Medulla oblongata (tissue), 1 donor: ENCODE data around the gene SELE.

Experiments used
- DNase-seq: peaks from one replicate; pipeline ENCODE4 v3.0.0-alpha.2; 2015; ENCODE audit errors: extremely low spot score

Gene SELE, protein sequence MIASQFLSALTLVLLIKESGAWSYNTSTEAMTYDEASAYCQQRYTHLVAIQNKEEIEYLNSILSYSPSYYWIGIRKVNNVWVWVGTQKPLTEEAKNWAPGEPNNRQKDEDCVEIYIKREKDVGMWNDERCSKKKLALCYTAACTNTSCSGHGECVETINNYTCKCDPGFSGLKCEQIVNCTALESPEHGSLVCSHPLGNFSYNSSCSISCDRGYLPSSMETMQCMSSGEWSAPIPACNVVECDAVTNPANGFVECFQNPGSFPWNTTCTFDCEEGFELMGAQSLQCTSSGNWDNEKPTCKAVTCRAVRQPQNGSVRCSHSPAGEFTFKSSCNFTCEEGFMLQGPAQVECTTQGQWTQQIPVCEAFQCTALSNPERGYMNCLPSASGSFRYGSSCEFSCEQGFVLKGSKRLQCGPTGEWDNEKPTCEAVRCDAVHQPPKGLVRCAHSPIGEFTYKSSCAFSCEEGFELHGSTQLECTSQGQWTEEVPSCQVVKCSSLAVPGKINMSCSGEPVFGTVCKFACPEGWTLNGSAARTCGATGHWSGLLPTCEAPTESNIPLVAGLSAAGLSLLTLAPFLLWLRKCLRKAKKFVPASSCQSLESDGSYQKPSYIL

DNA sequence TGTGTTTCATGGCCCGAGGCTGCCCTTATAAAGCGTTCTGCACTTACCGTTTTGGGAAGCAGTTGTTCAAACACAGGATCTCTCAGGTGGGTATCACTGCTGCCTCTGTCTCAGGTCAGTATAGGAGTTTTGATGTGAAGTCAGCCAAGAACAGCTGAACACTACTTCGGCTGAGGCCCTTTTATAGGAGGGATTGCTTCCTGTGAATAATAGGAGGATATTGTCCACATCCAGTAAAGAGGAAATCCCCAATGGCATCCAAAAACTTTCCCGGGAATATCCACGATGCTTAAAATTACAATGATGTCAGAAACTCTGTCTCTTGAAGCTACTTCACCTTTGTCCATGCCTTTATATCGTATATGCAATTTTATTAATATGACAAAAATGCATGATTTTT lies at the start of gene SELE:
Gene SELE (minus strand): TSS at position 156 of the 400 bp plus-strand sequence. CDS start 467 bp downstream, outside the sequence.
- no peak for DNase-seq

DNA sequence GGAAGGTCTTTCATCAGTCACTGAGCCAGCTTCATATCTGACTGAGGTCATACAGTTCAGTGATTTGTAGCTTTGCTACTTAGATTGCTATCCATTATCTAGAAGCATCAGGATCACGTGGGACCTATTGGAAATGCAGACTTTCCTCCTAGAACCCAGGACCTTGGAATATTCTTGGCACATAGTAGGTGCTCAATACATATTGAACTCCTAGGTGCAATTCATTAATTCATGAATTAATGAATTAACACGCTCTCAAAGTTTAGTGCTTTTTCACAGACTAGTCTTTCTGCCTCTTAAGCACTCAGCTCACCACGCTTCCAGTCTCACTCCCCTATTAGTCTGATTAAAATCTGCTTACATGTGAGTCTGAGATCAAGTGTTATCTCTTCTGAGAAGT lies 48.7 kb upstream of the SELE start:
- DNase-seq: no peak

DNA sequence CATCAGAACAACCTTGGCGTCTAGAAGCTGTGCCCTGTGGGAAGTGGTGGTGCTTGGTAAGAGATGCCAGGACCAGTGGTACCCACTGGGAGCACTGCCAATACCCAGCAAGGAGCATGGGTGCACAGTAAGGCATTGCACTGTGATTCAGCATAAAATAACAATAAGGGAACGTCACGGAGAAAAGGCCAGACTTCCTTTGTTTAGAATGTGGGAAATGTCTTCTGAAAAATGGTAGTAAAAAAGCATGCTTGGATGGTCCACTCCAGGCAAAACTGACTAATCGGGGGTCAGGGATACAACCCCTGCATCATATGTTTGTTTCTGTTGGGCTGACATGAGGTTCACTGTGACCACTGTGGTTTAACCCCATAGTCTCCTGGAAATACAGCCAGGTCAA lies 46.1 kb upstream of the SELE start:
- DNase-seq: no peak

DNA sequence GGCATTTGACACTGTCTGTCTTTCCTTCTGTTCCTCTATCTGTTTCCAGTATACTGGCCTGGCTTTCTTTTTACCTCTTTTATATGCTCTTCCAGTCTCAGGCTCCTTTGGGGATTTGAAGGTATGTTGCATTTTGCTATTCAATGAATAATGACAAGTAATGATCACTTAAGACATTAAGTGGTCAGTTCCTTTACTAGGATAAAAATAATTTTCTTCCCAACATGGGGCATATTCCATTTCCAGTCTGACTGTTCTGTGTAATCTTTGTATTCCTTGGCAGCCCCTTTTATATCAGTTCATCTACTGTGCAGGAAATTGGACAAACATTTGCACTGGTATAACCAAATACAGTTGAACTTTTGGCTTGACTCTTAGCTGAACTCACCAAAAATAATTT lies 45.3 kb upstream of the SELE start:
- DNase-seq: no peak

DNA sequence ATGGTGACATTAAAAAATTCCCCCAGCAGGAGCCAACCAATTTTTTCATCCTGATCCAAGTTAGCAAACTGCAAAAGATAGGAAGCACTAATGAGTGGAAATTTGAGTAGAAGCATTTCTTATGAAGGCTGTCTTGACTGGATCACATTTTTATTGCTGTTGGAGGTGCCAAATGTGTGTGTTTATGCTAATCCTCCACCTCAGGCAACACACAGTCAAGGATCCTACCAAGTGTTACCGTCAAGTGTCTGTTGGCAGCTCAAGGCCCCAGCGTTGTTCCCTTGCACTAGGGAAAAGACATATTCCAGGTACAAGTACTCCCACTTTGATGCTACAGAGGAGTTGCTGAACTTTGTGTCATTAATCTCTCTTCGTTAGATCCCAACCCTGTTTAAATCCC lies 42.6 kb upstream of the SELE start:
- no peak for DNase-seq

DNA sequence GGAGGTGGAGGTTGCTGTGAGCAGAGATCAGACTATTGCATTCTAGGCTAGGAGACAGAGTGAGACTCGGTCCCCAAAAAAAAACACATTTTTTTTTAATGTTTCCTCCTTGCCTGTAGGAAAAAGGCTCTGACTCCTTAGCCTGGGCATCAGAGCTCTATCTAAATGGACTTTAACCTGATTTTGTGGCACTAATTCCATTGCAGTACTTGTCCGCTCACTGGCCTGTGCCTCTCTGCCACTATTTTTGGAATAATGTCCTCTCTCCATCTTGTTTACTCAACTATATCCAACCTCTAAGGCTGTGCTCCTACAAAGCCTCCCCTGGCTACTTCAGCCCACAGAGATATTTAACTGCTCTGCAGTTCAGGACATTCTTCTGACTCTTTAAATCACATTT lies 34.3 kb upstream of the SELE start:
- DNase-seq: no peak

DNA sequence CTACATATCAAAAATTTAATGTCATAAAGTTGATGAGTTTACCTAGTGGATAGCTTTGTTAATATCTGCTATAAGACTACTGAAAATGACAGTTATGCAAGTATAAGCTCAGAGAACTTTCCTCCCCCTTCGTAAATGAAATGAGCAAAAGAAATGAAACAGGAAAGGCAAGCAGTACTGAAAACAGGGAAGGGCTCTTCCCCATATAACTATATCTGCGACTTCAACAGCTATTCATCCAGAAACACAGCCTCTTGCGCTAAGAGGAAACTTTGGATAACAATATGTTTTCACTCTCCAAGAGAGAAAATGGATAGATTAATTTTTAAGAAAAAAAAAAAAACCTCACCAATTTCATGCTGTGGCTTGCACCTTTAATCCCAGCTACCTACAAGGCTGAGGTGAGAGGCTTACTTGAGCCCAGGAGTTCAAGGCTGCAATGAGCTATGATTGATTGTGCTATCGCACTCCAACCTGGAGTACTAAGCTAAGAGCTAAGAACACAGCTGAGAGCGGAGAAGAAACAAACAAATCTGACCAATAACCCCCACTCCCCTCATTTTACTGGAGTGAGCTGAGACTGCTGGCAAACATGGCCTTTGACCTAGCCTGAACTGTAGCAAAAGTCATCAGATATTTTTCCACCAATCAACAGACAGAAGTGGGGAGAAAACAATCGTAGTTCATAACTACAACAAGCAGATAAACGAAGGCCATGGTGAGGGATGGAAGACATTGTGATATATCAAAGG lies 31.9 kb upstream of the SELE start:
- no peak for DNase-seq

DNA sequence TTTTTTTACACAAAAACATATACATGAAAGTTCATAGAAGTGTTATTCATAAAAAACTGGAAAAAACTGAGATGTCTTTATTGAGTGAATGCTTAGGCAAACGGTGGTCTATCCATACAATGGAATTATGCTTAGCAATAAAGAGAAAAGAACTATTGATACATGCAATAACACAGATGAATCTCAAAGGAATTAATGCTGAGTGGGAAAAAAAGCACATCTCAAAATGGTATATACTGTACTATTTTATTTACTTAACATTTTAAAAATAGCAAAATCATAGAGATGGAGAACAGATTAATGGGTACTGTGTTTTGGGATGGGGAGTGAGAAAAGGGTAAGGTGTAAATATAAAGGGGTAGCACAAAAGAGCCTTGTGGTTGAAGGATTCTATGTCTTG lies 31.0 kb upstream of the SELE start:
- DNase-seq: no peak

DNA sequence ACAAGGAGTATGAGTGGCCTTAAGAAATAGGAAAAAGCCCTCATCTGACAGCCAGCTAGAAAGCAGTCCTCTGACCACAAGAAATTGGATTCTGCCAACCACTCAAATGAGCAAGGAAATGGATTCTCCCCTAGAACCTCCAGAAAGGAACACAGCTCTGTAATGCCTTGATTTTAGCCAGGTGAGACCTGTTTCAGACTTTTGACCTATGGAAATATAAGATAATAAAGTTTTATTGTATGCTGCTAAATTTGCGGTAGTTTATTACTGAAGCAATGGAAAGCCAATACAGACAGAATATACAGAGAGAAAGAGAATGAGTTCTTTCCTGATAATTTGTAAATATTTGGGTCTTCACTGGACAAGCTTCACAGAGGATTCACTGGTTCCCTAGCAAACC lies 28.8 kb upstream of the SELE start:
- no peak for DNase-seq

DNA sequence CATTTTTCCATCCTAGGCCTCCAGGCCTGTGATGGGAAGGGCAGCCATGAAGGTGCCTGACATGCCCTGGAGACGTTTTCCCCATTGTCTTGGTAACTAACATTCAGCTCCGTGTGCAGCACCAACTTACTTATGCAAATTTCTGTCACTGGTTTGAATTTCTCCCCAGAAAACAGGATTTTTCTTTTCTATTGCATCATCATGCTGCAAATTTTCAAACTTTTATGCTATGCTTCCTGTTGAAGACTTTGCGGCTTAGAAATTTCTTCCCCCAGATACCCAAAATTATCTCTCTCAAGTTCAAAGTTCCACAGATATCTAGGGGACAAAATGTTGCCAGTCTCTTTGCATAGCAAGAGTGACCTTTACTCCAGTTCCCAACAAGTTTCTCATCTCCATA lies 25.2 kb upstream of the SELE start:
- DNase-seq: no peak

DNA sequence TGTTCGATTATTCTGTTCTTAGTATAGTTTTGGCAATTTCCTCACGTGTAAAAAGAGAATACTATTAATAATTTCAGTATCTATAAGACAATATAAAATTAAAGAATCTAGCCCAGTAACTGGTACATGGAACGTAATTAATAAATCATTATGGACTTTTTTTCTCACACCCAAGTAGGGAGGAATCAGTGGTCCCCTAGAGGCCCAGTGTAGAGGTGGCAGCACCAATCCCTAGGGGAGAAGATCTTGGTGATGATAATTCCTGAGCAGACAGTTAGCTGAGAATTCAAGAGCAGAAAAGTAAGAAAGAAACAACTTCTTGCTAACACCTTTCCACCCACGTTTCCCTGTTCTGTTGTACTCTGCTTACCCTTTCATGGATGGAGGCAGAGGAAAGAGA lies 19.7 kb upstream of the SELE start:
- DNase-seq: no peak

DNA sequence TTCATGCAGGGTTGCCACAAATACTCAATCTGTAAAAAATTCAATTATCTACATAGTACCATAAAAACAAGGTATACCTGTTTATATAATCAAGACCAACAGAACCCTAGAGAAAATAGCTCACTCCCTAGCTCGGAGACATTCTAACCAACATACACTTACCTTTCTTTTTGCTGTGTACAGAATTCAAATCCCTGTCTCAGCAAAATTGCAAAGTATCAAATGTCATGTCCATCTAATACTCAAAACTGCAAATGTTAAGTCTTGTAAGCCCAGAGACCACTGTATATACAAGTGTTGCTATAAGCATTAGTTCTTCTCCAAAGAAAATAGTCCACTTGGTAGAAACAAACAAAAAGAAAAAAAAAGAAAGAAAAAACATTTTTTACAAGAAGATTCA lies 16.2 kb upstream of the SELE start:
- DNase-seq: no peak

DNA sequence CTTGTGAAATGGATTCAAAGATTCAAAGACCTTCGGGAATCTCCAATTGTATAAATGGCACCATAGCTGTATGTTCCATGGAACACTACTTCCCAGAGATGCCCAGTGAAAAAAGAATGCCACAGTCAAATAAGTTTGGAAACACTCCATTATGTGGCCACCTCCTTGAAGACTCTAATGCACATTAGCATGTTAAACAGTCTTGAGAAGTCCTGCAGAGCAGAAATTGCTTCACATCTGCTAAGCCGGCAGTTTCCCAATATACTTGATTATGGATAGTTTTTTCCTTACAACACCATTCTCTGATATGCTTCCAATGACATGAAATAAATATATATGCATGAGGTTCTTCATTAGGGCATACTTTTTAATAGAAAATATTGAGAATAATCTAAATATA lies 12.7 kb upstream of the SELE start:
- no peak for DNase-seq

DNA sequence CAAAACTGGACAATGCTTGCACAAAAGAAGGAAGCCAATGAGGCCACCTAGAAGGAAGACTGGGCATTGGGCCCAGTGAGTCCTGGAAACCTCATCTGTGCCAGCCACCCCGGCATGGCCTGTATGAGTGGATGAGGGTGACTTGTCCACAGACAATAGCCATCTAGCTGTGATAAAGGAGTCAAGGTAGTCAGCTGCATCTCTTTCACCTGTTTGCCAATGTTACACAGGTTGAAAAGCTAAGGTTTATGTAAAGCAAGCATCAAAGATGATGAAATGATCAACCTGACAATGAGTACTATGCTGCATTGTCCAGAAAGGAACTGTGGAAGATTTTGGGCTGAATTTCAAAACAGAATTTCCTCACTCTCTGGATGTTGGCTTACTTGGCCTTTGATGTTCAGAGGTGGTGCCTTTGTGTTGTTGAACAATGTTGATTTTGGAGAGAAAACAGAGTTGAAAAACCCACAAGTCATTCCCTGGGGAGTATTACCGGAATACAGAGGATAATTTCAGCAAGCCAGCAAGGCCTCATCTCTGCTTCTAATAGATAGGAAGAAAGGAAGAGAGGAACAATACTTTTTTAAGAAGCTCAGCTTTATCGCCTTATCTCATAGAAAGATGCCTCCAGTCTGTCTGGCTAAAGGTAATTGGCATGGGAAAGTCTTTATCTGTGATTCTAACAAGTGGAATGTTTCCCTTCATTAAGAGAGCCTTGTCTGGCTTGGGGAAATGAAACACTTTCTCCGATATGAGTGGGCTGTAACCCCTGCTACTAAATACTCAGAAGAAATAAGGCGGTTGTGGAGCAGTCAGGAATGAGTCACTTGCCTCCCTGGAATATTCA lies 11.4 kb upstream of the SELE start:
- peak; percentile 3 for DNase-seq

DNA sequence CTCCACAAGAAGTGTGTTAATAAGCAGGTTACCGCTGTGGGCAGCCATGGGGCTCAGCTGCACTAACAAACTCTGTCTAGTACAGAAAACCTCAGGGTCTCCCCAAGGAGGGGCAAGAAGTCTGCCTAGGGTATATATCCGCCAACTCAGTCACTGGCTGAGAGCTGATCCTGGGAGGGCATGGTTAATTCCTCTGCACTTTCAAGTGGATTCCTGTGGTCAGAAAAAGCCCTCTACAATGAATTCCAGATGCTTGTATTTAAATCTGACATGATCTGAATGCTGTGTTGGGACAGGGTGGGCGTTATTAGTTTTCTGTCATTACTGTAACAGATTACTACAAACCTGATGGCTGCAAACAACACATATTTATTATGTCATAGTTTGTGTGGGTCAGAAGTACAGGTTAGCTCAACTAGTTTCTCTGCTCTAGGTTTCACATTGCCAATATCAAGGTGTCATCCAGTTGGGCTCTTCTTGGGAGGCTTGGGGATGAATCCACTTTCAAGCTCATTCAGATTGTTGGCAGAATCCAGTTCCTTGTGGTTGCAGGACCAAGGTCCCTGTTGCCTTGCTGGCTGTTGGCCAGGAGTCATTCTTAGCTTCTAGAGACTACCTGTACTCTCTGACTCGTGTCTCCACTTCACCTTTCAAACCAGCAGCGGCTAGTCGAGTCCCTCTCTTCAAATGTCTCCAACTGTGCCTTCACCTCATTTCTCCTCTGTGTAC lies 8.0 kb upstream of the SELE start:
- DNase-seq: no peak

DNA sequence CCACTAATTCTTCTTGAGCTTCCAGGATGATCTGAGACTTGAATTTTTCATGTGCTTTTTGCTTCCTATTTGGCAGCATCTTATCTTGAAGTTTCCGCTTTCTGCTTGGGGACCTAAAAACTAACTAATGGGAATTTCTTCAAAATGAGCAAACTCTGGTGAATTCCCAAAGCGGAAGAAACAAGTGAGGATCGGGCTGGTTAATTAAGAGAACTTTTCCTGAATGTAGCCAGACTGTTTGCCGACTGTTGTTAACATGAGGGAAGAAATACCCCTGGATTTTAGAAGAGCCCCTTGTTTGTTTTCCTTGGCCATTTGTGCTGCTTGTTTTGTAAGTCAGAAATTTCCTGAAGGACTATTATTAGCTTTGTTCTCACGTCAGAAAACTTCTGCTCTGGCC lies 6.1 kb upstream of the SELE start:
- no peak for DNase-seq

DNA sequence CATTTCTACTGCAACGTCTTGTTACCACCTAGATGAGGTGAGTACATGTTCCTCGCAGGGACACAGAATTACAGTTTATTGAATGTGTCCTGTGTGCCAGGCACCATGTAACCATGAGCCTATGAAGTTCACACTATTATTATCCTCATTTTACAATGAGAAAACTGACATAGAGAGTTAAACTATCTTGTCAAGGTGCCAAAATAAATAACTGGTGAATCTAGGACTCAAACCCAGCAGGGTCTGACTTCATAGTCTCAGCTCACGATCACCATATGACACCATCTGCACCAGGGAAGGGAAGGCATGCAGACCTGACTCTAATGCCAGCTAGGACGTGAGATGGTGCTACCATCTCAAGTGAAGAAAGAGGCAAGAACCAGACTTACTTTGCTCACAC lies 2.4 kb downstream of the SELE start:
- DNase-seq: no peak

DNA sequence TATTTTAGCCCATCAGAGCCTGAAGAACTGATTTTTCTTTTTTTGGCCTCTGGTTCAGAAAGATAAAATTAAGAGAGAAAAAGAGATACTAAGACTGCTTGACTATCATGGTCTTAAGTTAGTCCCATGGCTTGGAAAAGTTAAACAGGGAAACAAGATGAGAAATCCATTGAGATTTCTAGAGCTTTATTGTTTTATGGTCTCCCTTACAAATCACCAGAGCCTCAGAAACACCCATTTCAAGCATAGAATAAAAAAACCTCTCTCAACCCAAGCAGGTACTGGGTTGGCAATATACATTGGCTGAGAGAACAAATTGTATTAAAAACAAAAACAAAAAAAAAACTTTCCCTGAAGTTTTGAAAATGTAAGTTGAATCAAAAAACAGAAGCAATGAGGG lies 3.9 kb downstream of the SELE start:
- DNase-seq: no peak

DNA sequence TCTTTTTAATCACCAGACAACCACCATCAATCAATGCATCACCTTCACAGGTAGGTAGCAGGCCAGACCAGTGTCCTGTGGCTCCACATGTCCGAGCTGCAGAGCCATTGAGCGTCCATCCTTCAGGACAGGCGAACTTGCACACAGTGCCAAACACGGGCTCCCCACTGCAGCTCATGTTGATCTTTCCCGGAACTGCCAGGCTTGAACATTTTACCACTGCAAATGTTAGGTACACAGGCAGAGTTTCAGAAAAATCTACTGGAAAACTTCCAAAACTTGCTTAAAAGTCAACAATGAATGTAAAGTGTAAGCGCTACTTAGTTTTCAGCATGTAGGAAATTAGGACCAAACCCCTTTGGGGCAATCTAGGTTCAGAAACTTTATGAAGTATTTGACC lies 6.6 kb downstream of the SELE start:
- no peak for DNase-seq

DNA sequence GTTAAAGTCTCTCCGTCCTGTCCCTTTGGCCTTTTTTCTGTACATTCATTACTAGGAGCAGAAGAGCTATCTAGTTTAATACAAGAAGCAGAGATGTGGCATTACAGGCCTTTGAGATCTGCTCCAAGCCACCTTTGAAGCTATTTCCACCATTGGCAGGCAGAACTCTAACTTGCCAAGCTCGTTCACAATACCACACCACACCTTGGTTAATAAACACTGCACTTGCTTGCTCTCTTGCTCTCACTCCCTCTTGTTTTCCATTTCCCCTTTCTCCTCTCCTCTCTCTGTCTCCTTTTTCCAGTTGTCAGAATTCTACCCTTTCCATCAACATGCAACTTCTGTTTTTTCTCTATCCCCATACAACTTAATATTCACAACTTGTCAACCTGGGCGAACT lies 7.0 kb downstream of the SELE start:
- DNase-seq: no peak

DNA sequence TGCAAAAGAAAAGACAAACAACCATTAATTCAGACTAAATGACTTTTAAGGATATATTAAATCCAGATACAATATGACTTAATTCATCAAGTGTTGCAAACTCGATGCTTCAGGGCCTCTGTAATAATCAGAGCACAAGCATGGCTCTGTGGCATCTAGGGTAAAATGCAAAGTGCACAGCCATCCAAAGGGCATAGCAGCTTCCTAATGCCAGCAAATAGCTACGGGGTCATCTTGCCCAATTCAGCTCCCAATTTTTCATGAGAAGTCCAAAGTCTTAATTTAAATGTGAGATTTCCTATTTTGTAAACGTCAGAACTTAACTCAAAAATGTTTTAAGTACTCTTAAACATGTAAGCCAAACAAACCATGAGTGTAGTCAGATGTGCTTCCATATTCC lies 7.9 kb downstream of the SELE start:
- DNase-seq: no peak
